ENCODE results near the gene OR2S2. TPM values are rescaled to one million over a fixed set of nuclear protein-coding genes. Genes with fewer than 3 reads are reported as not detected.

The OR2S2 gene
- total RNA-seq, 1 experiment from 2014 or later = not detected

DNA sequence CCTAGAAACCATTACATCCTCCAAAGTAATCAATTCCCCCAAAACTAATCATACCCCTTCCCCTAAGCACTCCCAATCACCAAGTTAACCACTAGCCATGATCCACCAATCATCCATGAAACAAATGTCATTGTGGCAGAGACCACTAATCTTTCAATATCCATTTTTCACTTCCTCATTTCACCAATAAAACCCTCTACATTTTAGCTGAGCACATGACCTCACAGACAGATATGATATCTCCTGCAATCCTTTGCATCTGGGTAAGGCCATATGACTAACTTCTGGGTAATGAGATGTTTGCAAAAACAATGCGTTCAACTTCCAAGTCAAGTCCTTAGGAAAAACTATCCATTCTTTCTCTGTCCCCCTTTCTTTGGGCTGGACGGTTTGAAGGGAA, 20.7 kb downstream of the OR2S2 start:
- CTCF ChIA-PET = interaction anchor here (2.7 kb wide), 1 partner anchor 8 kb away, joined by 7 read pairs; no protein-coding TSS in a partner anchor
- POLR2A ChIA-PET = no interaction called here
- TF ChIP-seq PRDM15 (CRISPR knock-in tag; IDR thresholded peaks at IDR 0.05) (no peak), ETV6 (CRISPR knock-in tag; IDR thresholded peaks at IDR 0.05) (no peak), ZNF317 (CRISPR knock-in tag; IDR thresholded peaks at IDR 0.05; ENCODE audit: borderline replicate concordance, low read depth) (no peak), NFATC4 (CRISPR knock-in tag; IDR thresholded peaks at IDR 0.05) (no peak), NR1H2 (CRISPR knock-in tag; IDR thresholded peaks at IDR 0.05) (no peak), MAX (CRISPR knock-in tag; IDR thresholded peaks at IDR 0.05) (no peak), CREM (CRISPR knock-in tag; IDR thresholded peaks at IDR 0.05) (no peak)
- TF ChIP-seq, protein P1, sequence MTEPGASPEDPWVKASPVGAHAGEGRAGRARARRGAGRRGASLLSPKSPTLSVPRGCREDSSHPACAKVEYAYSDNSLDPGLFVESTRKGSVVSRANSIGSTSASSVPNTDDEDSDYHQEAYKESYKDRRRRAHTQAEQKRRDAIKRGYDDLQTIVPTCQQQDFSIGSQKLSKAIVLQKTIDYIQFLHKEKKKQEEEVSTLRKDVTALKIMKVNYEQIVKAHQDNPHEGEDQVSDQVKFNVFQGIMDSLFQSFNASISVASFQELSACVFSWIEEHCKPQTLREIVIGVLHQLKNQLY (CRISPR knock-in tag; IDR thresholded peaks at IDR 0.05) = no peak
- TF ChIP-seq, protein P2, sequence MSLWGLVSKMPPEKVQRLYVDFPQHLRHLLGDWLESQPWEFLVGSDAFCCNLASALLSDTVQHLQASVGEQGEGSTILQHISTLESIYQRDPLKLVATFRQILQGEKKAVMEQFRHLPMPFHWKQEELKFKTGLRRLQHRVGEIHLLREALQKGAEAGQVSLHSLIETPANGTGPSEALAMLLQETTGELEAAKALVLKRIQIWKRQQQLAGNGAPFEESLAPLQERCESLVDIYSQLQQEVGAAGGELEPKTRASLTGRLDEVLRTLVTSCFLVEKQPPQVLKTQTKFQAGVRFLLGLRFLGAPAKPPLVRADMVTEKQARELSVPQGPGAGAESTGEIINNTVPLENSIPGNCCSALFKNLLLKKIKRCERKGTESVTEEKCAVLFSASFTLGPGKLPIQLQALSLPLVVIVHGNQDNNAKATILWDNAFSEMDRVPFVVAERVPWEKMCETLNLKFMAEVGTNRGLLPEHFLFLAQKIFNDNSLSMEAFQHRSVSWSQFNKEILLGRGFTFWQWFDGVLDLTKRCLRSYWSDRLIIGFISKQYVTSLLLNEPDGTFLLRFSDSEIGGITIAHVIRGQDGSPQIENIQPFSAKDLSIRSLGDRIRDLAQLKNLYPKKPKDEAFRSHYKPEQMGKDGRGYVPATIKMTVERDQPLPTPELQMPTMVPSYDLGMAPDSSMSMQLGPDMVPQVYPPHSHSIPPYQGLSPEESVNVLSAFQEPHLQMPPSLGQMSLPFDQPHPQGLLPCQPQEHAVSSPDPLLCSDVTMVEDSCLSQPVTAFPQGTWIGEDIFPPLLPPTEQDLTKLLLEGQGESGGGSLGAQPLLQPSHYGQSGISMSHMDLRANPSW (CRISPR knock-in tag; conservative IDR thresholded peaks at IDR 0.05; ENCODE audit: low read depth) = no peak
- TF ChIP-seq, protein P3, sequence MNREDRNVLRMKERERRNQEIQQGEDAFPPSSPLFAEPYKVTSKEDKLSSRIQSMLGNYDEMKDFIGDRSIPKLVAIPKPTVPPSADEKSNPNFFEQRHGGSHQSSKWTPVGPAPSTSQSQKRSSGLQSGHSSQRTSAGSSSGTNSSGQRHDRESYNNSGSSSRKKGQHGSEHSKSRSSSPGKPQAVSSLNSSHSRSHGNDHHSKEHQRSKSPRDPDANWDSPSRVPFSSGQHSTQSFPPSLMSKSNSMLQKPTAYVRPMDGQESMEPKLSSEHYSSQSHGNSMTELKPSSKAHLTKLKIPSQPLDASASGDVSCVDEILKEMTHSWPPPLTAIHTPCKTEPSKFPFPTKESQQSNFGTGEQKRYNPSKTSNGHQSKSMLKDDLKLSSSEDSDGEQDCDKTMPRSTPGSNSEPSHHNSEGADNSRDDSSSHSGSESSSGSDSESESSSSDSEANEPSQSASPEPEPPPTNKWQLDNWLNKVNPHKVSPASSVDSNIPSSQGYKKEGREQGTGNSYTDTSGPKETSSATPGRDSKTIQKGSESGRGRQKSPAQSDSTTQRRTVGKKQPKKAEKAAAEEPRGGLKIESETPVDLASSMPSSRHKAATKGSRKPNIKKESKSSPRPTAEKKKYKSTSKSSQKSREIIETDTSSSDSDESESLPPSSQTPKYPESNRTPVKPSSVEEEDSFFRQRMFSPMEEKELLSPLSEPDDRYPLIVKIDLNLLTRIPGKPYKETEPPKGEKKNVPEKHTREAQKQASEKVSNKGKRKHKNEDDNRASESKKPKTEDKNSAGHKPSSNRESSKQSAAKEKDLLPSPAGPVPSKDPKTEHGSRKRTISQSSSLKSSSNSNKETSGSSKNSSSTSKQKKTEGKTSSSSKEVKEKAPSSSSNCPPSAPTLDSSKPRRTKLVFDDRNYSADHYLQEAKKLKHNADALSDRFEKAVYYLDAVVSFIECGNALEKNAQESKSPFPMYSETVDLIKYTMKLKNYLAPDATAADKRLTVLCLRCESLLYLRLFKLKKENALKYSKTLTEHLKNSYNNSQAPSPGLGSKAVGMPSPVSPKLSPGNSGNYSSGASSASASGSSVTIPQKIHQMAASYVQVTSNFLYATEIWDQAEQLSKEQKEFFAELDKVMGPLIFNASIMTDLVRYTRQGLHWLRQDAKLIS (CRISPR knock-in tag; IDR thresholded peaks at IDR 0.05; ENCODE audit: borderline replicate concordance) = no peak
- no peak overlapping the region for H3K27ac Mint-ChIP-seq
- ATAC-seq (no peak), DNase-seq (ENCODE audit: low spot score) (no peak)
- H3K9me3 Mint-ChIP-seq = peaks cover 8% of the 10 kb centered on the region
- no peak overlapping the region for H3K4me3 Mint-ChIP-seq
- no peaks in the 10 kb centered on the region for H3K4me1 Mint-ChIP-seq
- peaks cover 35% of the 10 kb centered on the region for H3K27me3 Mint-ChIP-seq (ENCODE audit: low read depth)
- no peaks in the 10 kb centered on the region for H3K36me3 Mint-ChIP-seq

GRCh38 chr9:35935755-35936509, 22.0 kb downstream of the OR2S2 start:
- H3K4me1 Mint-ChIP-seq = no peaks in the 10 kb centered on the region
- H3K27ac Mint-ChIP-seq = no peak overlapping the region
- ChIA-PET POLR2A (no interaction called here), CTCF (interaction anchor here (1.0 to 2.7 kb wide), 3 partner anchors 10 to 146 kb away, joined by 3 to 7 read pairs (median 4); no protein-coding TSS in a partner anchor)
- no peak overlapping the region for H3K4me3 Mint-ChIP-seq
- ATAC-seq = no peak
- H3K27me3 Mint-ChIP-seq (ENCODE audit: low read depth) = peaks cover 22% of the 10 kb centered on the region
- no peak for DNase-seq (ENCODE audit: low spot score)
- no peaks in the 10 kb centered on the region for H3K36me3 Mint-ChIP-seq
- H3K9me3 Mint-ChIP-seq = peaks cover 8% of the 10 kb centered on the region
- TF ChIP-seq, protein P4, sequence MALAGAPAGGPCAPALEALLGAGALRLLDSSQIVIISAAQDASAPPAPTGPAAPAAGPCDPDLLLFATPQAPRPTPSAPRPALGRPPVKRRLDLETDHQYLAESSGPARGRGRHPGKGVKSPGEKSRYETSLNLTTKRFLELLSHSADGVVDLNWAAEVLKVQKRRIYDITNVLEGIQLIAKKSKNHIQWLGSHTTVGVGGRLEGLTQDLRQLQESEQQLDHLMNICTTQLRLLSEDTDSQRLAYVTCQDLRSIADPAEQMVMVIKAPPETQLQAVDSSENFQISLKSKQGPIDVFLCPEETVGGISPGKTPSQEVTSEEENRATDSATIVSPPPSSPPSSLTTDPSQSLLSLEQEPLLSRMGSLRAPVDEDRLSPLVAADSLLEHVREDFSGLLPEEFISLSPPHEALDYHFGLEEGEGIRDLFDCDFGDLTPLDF (CRISPR knock-in tag; IDR thresholded peaks at IDR 0.05) = no peak
- TF ChIP-seq MXD4 (CRISPR knock-in tag; IDR thresholded peaks at IDR 0.05; ENCODE audit: borderline replicate concordance) (no peak), GRHL2 (CRISPR knock-in tag; IDR thresholded peaks at IDR 0.05; ENCODE audit: insufficient replicate concordance, severe bottlenecking) (no peak), ELF4 (CRISPR knock-in tag; IDR thresholded peaks at IDR 0.05; ENCODE audit: low read depth) (no peak), TCF7 (CRISPR knock-in tag; IDR thresholded peaks at IDR 0.05; ENCODE audit: low read depth) (no peak), FOXK1 (CRISPR knock-in tag; IDR thresholded peaks at IDR 0.05) (no peak), CTCF (IDR thresholded peaks at IDR 0.05) (no peak), ZNF138 (CRISPR knock-in tag; conservative IDR thresholded peaks at IDR 0.05) (no peak), OVOL2 (CRISPR knock-in tag; IDR thresholded peaks at IDR 0.05; ENCODE audit: borderline replicate concordance) (no peak)

All from WTC11 (cell line).